CD4-positive, alpha-beta T cell treated with Interleukin-6 at 100 ng/mL for 8 hours (primary cell): ENCODE data around the gene KHDRBS1.
A peak's percentile ranks its signal among the peaks of the same experiment; 100 is the strongest.
"Not testable (repeated sequence)": the region's sequence is repeated elsewhere in the genome, so short reads cannot be mapped to it uniquely, and the experiment has no call there.

Experiments
- DNase-seq: peaks from one replicate; pipeline ENCODE4 v3.0.0-alpha.2; 2020; ENCODE audit warnings: mixed read lengths, low spot score

Gene KHDRBS1, protein sequence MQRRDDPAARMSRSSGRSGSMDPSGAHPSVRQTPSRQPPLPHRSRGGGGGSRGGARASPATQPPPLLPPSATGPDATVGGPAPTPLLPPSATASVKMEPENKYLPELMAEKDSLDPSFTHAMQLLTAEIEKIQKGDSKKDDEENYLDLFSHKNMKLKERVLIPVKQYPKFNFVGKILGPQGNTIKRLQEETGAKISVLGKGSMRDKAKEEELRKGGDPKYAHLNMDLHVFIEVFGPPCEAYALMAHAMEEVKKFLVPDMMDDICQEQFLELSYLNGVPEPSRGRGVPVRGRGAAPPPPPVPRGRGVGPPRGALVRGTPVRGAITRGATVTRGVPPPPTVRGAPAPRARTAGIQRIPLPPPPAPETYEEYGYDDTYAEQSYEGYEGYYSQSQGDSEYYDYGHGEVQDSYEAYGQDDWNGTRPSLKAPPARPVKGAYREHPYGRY

DNA sequence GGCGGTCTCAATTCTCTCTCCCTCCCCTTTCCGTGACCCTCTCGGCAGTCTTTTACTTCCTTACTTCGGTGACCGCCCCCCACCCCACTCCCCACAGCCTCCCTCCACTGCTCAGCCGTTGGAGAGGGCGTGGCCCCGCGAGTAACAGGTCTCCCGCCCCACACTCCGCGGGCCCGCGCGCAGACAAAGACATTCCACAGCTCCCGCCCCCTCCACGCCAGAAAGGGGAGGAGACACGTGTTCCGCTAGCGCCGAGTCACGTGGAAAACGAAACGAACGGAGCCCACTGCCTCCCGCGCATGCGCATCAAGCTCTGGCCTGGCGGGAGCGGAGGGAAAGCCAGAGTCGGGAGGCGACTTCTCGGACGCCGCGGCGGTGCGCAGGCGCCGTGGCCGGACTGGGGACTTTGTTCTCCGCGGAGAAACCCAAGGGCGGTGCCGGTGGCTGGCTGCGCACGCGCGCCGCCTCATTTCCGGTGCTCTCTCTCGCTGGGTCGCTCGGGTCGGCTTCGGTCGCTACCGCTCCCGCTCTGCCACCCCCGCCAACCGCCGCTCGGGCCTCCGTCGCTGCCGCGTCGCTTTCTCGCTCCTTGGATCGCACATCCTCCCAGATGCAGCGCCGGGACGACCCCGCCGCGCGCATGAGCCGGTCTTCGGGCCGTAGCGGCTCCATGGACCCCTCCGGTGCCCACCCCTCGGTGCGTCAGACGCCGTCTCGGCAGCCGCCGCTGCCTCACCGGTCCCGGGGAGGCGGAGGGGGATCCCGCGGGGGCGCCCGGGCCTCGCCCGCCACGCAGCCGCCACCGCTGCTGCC lies at the start of gene KHDRBS1:
TSS of gene KHDRBS1 (plus strand) at position 483 of the 813 bp plus-strand sequence. CDS start at position 611, 128 bp downstream.
- peak; percentile 99 for DNase-seq

DNA sequence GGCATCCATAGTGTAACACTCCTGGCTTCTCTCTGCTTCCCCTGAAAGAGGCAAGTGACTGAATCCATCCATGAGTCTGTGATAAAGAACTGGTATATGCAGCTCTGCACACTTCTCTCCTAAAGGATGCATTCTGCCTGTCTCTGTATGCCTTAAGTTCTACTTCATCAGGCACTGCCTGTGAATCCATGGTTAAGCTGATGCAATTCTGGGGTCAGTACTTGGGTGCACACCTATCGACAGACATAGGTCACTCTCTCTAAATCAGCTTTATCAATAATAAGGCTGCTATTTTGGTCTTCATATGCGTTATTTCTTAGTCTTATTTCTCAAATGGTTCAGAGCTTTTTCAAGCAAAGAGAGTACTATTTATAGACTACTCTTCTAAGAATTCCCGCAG lies 42.8 kb upstream of the KHDRBS1 start:
- no peak for DNase-seq

DNA sequence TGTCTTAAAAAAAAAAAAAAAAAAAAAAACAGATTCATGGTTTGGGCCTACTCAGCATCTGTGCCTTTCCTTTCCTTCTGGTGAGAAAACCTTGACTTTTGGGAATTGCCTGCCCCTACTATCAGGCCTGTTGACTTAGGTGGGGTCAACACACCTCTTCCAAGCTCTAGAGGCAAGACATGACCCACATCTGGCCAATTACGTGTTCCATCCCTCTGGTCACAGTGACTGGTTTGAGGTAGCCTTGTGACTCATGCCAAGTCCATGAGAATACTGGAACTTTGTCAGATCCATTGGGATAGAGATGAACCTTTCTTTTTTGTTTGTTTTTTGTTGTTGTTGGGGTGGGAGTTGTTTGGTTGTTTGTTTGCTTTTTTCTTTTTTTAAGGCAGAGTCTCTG lies 37.3 kb upstream of the KHDRBS1 start:
- no peak for DNase-seq

DNA sequence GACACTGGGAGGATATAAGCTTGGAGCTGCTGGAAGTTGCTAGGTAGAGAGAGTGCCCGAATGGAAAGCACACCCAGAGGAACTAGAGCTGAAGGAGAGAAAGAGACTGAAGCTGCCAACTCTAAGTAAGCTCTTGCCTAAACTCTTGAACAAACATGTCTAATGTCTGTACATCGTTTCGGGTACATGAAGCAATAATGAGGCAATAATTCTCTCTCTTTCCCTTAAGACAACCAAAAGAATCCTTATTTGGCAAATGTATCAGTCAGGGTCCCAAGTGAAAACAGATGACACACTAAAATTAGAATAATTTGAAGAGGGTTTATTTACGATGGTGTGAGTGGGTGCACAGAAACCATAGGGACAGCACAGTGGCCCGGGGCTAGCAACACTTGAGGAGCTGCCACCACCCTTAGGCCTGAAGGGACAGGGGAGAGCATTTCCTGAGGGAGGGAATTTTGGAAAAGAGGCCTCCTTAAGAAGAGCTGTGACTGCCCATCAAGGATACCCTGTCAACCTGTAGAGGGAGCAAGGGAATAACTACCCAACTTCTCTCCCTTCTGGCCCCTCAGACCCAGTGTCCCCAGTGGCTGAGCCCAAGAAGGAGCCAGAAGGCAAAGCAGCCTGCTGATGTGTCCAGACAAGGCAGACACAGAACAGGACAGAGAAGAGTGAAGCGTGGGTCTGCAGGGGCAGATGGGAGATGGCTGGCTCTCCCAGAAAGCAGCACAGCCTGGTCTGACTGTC lies 36.1 kb upstream of the KHDRBS1 start:
- no peak for DNase-seq

DNA sequence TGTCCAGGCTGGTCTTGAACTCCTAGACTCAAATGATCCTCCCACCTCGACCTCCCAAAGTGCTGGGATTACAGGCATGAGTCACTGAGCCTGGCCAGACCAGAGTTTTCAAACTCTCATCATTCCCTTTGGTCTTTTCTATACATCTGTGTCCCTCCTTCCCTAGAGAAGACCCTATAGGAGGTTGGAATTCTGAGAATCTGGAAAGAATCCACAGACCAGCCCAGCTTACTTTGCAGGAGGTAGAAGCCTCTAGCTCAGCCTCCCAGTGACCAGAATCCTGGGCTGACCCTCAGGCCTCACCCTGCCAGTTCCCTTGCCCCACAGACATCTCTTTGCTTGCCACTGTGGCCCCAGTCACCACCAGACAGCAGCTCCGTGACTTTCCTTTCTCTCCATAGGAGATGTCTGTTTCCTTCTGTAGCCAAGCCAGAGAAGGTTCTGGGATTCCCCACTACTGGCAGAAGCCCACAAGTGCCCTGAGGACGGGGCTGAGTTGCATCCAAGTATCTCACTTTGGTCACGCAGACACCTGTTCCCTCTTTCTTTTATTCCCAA lies 34.7 kb upstream of the KHDRBS1 start:
- DNase-seq, result no peak

DNA sequence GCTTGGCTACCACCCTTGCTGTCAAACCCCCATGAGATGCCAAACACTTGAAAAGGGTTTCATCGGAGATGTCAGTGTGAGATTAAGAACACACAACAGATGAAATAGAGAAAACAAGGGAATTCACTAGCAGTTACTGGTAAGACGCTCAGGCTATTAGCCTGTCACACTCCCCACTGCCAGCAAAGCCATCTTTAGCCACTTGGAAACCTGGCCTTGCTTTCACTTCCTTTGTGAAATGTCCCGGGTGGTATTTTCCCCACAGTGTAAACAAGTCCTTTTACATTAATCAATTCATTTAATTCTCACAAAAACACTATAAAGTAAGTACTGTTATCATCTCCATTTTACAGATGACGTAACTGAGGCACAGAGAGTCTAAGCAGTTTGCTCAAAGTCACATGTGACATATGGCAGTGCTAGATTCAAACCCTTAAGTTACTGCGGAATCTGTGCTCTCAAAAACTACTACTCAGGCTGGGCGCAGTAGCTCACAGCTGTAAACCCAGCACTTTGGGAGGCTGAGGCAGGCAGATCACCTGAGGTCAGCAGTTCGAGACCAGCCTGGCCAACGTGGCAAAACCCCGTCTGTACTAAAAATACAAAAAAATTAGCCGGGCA lies 32.7 kb upstream of the KHDRBS1 start:
- DNase-seq, result no peak

DNA sequence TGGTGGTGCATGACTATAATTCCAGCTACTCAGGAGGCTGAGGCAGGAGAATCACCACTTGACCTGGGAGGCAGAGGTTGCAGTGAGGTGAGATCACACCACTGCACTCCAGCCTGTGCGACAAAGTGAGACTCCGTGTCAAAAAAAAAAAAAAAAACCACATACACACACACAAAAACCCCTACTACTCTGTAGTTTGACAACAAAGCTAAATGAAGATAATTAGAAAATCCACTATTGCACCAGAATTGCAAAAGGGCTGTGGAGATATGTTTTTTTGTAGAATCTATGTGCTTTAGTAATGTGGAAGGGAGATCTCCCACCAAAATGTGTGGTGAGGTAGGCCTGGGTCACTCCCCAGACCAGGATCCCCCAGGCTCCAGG lies 32.2 kb upstream of the KHDRBS1 start:
- DNase-seq, result no peak

DNA sequence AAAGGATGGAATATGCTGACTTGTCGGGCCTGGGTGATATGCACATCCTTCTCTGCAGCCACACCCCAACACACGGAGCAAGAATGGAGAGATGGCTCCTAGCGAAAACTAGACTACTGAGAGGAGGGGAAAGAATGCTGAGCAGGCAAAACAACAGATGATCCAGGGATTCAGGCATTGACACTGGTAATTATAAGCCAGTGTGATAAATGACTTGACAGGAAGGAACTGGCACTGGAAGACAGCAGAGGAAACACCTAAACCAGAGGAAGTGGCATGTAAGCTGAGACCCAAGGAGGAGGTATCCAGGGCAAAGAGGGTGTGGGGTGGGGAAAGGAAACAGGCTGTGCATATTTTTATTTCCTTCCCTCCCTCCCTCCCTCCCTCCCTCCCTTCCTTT lies 31.7 kb upstream of the KHDRBS1 start:
- DNase-seq, result peak; percentile 75

DNA sequence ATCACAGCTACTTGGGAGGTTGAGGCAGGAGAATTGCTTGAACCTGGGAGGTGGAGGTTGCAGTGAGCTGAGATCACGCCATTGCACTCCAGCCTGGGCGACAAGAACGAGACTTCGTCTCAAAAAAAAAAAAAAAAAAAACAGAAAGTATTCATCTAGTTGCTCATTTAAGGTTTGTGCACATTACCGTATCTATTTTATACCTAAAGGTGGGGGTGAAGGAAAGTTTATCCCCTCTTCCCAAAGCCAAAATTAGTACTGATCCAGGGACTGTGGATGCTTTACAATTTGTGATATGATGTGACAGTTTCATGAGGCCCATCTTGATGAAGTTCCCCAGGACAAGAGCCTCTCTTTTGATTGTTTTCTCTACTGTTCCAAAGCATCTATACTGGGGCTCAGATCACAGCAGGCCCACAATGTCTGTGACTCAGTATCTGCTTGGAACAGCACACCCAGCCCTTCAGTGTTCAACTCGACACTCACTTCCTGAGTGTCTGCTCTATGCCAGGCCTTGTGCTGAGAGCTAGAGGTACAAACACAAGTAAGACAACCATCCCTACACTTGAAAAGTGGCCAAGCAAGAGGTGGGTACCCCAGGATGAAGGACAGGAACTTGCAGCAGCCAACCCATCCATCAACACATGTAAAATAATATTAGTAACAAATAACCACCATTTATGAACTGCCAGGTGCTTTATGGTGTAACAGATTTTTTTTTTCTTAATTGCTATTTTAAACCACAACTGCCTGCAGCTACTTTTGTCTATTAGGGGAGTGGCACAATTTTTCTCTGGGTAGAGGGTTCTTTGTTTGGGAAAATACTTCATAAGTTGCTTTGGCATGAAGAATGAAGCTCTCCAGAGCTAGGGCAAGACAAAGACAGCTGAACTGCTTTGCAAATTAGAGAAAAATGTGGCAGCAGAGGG lies 29.0 kb upstream of the KHDRBS1 start:
- DNase-seq, result peak; percentile 68

DNA sequence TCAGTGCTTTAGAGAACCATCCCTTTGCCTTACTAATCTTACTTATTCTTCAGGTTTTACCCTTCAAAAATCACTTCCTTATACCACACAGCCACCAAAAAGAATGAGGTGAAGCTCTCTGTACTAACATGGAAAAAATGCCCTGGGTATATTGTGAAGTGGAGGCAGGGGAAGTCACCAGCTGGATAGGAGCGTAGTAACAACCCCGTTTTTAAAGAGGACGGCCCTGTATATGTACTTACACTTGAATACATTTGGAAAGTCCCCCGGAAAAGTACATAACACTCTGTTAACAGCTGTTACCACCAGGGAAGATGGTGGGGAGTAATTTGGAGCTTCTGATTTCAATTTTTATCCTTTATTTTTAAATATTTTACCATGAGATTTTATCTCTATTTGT lies 28.2 kb upstream of the KHDRBS1 start:
- peak; percentile 44 for DNase-seq

DNA sequence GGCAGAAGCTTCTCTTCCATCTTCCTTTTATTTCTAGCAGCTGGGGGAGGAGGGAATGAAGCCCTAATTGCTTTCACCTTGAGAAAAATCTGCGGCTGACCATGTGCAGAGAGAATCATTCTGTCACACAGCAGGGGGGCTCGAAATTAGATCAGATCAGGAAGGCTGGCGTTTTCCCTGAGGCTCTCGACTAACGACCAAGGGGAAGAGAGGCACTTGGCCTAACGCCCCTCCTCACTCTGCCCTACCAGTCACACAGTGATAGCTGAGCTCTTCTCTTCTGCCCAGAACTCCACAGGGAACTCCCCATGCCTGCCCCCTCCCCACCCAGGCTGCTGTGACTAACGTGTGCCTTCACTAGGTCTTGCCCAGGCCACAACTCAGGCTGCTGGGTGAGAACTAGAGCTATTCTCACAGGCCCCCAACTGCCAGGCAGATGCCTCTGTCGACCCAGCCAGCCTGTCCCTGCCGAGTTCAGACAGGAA lies 26.5 kb upstream of the KHDRBS1 start:
- no peak for DNase-seq

DNA sequence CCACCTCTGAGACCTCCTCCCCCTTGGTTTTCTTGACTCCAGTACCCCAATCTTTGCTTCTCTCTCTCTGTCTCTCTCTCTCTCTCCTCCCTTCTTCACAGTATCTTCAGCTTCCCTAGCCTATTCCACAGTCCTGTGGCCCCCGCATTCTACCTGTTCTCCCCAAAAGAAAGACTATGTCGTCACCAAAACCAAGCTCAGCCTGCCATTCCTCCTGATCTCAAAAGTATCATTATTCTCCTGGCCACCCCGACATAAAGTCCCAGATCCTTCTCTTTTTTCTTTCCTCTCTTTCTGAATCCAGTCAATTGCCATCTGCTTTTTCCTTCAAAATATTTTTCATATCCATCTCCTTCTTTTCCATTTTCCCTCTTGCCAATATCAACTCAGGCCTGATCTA lies 23.7 kb upstream of the KHDRBS1 start:
- no peak for DNase-seq

DNA sequence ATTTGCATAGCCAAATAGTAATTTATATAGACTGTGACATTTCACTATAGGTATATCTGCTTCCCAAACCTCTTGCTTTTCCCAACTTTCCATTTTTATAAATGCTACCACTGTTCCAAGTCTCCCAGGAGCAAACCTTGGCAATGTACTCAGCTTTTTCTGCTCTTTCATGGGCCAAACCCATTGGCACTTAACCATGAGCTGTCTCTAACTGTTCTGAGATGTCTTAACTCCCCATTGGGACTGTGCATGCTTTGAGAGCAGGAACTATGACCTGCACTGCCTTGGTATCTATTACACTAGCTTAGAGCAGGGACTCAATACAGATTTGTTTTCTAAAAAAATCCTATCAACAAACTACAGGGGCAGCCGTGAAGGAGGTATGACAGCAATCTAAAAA lies 22.5 kb upstream of the KHDRBS1 start:
- no peak for DNase-seq

DNA sequence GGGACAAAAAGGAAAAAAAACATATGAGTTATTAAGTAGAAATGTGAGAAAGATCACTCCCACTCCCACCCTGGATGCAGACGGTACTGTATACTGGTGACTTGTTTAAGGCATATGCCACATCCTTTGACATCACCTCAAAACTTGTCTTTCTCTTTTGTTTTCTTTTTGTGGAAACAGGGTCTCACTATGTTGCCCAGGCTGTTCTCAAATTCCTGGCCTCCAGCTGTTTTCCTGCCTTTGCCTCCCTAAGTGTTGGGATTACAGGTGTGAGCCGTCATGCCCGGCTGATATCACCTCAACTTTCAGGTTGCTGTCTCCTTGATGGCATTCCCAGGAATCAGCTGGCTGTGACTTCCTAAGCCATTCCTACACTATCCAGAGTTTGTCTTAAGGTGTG lies 18.4 kb upstream of the KHDRBS1 start:
- no peak for DNase-seq

DNA sequence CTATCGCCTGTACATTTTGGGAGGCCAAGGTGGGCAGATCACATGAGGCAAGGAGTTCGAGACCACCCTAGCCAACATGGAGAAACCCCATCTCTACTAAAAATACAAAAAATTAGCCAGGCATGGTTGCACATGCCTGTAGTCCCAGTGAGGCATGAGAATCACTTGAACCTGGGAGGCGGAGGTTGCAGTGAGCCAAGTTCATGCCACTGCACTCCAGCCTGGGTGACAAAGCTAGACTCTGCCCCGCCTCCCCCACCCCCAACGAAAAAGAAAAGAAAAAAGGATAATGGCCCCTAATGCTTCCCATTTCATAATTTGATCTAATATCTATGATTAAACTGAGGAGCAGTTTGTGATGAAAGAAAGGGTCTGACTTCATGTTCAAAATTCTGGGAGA lies 17.5 kb upstream of the KHDRBS1 start:
- not testable (repeated sequence) for DNase-seq

DNA sequence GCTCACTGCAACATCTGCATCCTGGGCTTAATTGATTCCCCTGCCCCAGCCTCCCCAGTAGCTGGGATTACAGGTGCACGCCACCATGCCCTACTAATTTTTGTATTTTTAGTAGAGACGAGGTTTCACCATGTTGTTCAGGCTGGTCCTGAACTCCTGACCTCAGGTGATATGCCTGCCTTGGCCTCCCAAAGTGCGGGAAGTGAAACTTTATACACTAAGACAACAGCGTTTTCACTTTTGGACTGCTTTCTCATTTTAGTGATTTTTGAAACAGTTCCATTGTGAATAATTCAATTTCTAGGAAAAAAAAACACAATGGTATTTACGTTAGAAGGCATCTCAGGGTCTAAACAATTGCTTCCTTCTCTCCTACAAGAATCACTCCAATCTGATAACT lies 11.8 kb upstream of the KHDRBS1 start:
- DNase-seq, result no peak

DNA sequence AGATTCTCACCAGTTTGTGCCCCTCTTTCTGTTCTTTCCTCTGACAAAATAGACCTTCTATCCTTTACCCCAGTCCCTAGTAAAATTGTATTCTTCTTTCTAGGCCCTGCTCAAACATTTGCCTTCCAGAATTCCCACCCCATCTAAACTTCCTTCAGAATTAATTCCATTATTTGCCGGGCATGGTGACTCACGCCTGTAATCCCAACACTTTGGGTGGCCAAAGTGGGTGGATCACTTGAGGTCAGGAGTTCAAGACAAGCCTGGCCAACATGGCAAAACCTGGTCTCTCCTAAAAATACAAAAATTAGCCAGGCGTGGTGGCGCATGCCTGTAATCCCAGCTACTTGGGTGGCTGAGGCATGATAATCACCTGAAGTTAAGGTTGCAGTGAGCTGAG lies 11.4 kb upstream of the KHDRBS1 start:
- DNase-seq, result not testable (repeated sequence)

DNA sequence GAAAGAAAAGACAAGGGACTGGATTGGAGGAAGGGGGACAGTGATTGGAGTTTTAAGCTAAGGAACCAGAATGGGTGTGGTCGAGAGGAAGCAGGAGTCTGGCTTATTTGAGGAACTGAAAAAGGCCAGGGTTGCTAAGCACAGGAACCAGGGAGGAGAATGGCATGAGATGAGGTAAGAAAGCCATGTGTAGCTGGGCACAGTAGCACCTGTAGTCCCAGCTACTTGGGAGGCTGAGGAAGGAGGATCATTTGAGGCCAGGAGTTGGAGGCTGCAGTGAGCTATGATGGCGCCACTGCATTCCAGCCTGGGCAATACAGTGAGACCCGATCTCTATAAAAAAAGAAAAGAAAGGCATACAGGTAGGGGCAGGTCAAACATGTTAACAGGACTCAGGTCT lies 8.1 kb upstream of the KHDRBS1 start:
- no peak for DNase-seq

DNA sequence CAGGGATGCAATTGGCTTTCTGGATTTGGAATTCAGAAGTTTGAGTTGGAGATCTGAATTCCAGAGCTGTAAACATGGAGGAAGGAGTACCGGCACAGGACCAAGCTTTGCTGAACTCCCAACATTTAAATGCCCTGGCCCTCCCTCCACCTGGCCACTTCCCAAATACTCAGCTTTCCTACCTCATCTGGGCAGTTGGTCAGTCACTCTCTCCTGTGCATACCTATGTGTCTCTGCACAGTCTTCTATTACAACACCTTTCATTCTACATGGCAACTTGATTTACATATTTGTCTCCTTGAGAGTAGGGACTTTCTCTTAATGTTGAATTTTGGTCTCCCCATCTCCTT lies 6.1 kb upstream of the KHDRBS1 start:
- DNase-seq, result no peak

DNA sequence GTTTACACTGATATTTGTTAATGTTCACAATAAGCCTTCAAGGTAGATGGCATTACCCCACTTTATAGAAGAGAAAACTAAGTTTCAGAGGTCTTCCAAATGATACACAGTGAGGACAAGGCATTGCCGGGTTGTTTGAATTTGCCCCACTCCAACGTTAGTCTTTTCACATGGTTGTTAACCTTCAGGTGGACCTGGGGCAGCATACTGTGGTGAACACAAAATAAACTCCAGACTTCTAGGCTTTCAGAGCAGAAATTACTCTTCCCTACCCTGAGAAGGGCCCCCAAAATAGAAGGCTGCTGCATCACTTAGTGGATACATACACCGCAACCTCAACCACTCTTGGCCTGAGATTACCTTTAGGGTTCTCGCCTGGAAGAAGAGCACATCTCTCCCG lies 3.4 kb upstream of the KHDRBS1 start:
- DNase-seq, result no peak
